Neural cell (in vitro differentiated cells): Measurements from ENCODE around the gene MORN4. TPM values are rescaled to one million over a fixed set of nuclear protein-coding genes. Genes with fewer than 3 reads are reported as not detected.
A peak's percentile ranks its signal among the peaks of the same experiment; 100 is the strongest.

Experiments
- H2AFZ ChIP-seq: fragments of 200-600, 300-800 bp; sonication (generic), shearing (Covaris generic); 2 replicates; pipeline ENCODE4 v1.6.0; 2014; ENCODE audit warnings: low read depth, mild to moderate bottlenecking, antibody characterized with exemption, low read length, moderate library complexity
- H3F3A ChIP-seq: fragments of 200-600 bp; shearing (Covaris generic); 2 replicates; pipeline ENCODE4 v1.6.1; 2016; ENCODE audit warnings: mild to moderate bottlenecking, moderate library complexity, mixed read lengths, antibody characterized with exemption, low read length; ENCODE audit not compliant: insufficient read depth, poor library complexity, severe bottlenecking
- H3K27ac ChIP-seq: fragments of 200-600, 300-800 bp; sonication (generic), shearing (Covaris generic); 2 replicates; pipeline ENCODE4 v1.5.1; 2014; ENCODE audit warnings: mild to moderate bottlenecking, low read length, moderate library complexity
- H3K27me3 ChIP-seq: fragments of 300-800, 200-600 bp; sonication (generic), shearing (Covaris generic); 2 replicates; pipeline ENCODE4 v1.6.0; 2014; ENCODE audit warnings: mild to moderate bottlenecking, low read depth, low read length, moderate library complexity; ENCODE audit not compliant: insufficient read depth
- H3K36me3 ChIP-seq: fragments of 300-800, 200-600 bp; sonication (generic), shearing (Covaris generic); 2 replicates; pipeline ENCODE4 v1.5.1; 2014; ENCODE audit warnings: mild to moderate bottlenecking, antibody characterized with exemption, low read length, moderate library complexity; ENCODE audit not compliant: insufficient read depth
- H3K4me2 ChIP-seq: fragments of 300-800, 200-600 bp; sonication (generic), shearing (Covaris generic); 2 replicates; pipeline ENCODE4 v1.6.0; 2014; ENCODE audit warnings: mild to moderate bottlenecking, low read length
- H3K4me3 ChIP-seq: fragments of 300-800, 200-600 bp; sonication (generic), shearing (Covaris generic); 2 replicates; pipeline ENCODE4 v1.5.1; 2014; ENCODE audit warnings: mild to moderate bottlenecking, low read length, moderate library complexity
- H3K79me2 ChIP-seq: fragments of 200-600 bp; shearing (Covaris generic); replicated peaks from 2 replicates; pipeline ENCODE4 v1.6.0; 2014; ENCODE audit warnings: mild to moderate bottlenecking, low read length, moderate library complexity; ENCODE audit not compliant: insufficient read depth
- H3K9ac ChIP-seq: fragments of 300-800, 200-600 bp; sonication (generic), shearing (Covaris generic); 2 replicates; pipeline ENCODE4 v1.6.1; 2016; ENCODE audit warnings: mild to moderate bottlenecking, low read length, mixed read lengths
- H3K9me2 ChIP-seq: fragments of 200-600 bp; shearing (Covaris generic); 2 replicates; pipeline ENCODE4 v1.6.1; 2016; ENCODE audit warnings: mild to moderate bottlenecking, low read length, mixed read lengths; ENCODE audit not compliant: insufficient read depth
- H3K9me3 ChIP-seq: fragments of 200-600, 300-800 bp; sonication (generic), shearing (Covaris generic); 2 replicates; pipeline ENCODE4 v1.6.1; 2016; ENCODE audit warnings: mild to moderate bottlenecking, mixed run types, low read length, moderate library complexity, mixed read lengths
- H4K20me1 ChIP-seq: fragments of 200-600 bp; shearing (Covaris generic); 2 replicates; pipeline ENCODE4 v1.6.1; 2016; ENCODE audit warnings: mild to moderate bottlenecking, mixed run types; ENCODE audit not compliant: insufficient read depth
- CTCF ChIP-seq: fragments of 450-650 bp; IDR thresholded peaks from 2 replicates; pipeline ENCODE4 v1.5.1; 2014; ENCODE audit warnings: antibody characterized with exemption, mild to moderate bottlenecking, moderate library complexity; ENCODE audit not compliant: poor library complexity, severe bottlenecking
- EP300 ChIP-seq: fragments of 450-650 bp; conservative IDR thresholded peaks from 2 replicates; pipeline ENCODE4 v1.6.1; 2014; ENCODE audit warnings: antibody characterized with exemption, mild to moderate bottlenecking, moderate library complexity; ENCODE audit not compliant: poor library complexity, severe bottlenecking
- EZH2 ChIP-seq: fragments of 200-600, 300-800 bp; shearing (Covaris generic), sonication (generic); IDR thresholded peaks from 2 replicates; pipeline ENCODE4 v1.6.1; 2014; ENCODE audit warnings: antibody characterized with exemption, low read length, borderline replicate concordance, mild to moderate bottlenecking; ENCODE audit not compliant: insufficient read depth, poor library complexity, severe bottlenecking
- MXI1 ChIP-seq: fragments of 450-650 bp; conservative IDR thresholded peaks from 2 replicates; pipeline ENCODE4 v1.6.1; 2014; ENCODE audit warnings: antibody characterized with exemption, mild to moderate bottlenecking; ENCODE audit not compliant: poor library complexity, severe bottlenecking
- POLR2AphosphoS5 ChIP-seq: IDR thresholded peaks from 2 replicates; pipeline ENCODE4 v1.6.1; 2012
- RAD21 ChIP-seq: fragments of 450-650 bp; conservative IDR thresholded peaks from 2 replicates; pipeline ENCODE4 v1.6.1; 2014; ENCODE audit warnings: antibody characterized with exemption, mild to moderate bottlenecking, moderate library complexity
- REST ChIP-seq: IDR thresholded peaks from 2 replicates; pipeline ENCODE4 v1.6.1; 2012; ENCODE audit warnings: borderline replicate concordance
- SMC3 ChIP-seq: fragments of 450-650 bp; conservative IDR thresholded peaks from 2 replicates; pipeline ENCODE4 v1.6.1; 2014; ENCODE audit warnings: antibody characterized with exemption, mild to moderate bottlenecking, moderate library complexity; ENCODE audit not compliant: poor library complexity
- TAF1 ChIP-seq: IDR thresholded peaks from 2 replicates; pipeline ENCODE4 v1.6.1; 2012; ENCODE audit warnings: low read depth
- polyA plus RNA-seq: library from polyadenylated mRNA; depleted of rRNA; stranded (reverse); fragments of >200 nt; gene quantifications from 2 replicates; pipeline ENCODE4 v1.2.3, GENCODE V29; 2014

Gene MORN4
- polyA plus RNA-seq, 1 donor from 2014 or later = 64.7 TPM

GRCh38 chr10:97635577-97635976 lies 2.3 kb upstream of the MORN4 start:
- Histone ChIP-seq H3K9ac (no peak overlapping the region), H3K9me3 (no peaks in the 10 kb centered on the region), H3F3A (no peaks in the 10 kb centered on the region), H3K36me3 (no peaks in the 10 kb centered on the region), H3K4me3 (no peak overlapping the region), H4K20me1 (no peaks in the 10 kb centered on the region), H3K9me2 (no peaks in the 10 kb centered on the region), H3K27ac (no peak overlapping the region), H3K79me2 (peaks cover 22% of the 10 kb centered on the region), H3K4me2 (no peak overlapping the region), H2AFZ (no peak overlapping the region), H3K27me3 (no peaks in the 10 kb centered on the region)
- TF ChIP-seq TAF1 = no peak
- no peak for TF ChIP-seq CTCF
- no peak for TF ChIP-seq EZH2
- TF ChIP-seq RAD21 = no peak
- no peak for TF ChIP-seq MXI1
- no peak for TF ChIP-seq SMC3
- no peak for TF ChIP-seq REST
- TF ChIP-seq EP300 = no peak
- TF ChIP-seq POLR2AphosphoS5 = no peak

GRCh38 chr10:97633921-97634320 lies 621 bp upstream of the MORN4 start:
- peaks cover 25% of the 10 kb centered on the region for H3K79me2 ChIP-seq
- H3K9me3 ChIP-seq = no peaks in the 10 kb centered on the region
- H3K4me3 ChIP-seq = peak overlapping the region; percentile 76
- H3K9ac ChIP-seq = peak overlapping the region; percentile 84
- peak overlapping the region; percentile 99 for H2AFZ ChIP-seq
- H3K4me2 ChIP-seq = peak overlapping the region; percentile 59
- no peaks in the 10 kb centered on the region for H4K20me1 ChIP-seq
- peak overlapping the region; percentile 93 for H3K27ac ChIP-seq
- no peaks in the 10 kb centered on the region for H3K27me3 ChIP-seq
- no peaks in the 10 kb centered on the region for H3K9me2 ChIP-seq
- TF ChIP-seq MXI1 = no peak
- peak; percentile 52 for TF ChIP-seq CTCF
- no peaks in the 10 kb centered on the region for H3K36me3 ChIP-seq
- no peaks in the 10 kb centered on the region for H3F3A ChIP-seq
